ENCODE measurements around the gene TIGAR. TPM values are rescaled to one million over a fixed set of nuclear protein-coding genes. Genes with fewer than 3 reads are reported as not detected.

The TIGAR gene
- total and polyA plus RNA-seq, 2 of the 8 experiments (the other 6 are each of a cell fraction or from before 2014, with no cell fraction given): 3.8 to 26.4 TPM

DNA sequence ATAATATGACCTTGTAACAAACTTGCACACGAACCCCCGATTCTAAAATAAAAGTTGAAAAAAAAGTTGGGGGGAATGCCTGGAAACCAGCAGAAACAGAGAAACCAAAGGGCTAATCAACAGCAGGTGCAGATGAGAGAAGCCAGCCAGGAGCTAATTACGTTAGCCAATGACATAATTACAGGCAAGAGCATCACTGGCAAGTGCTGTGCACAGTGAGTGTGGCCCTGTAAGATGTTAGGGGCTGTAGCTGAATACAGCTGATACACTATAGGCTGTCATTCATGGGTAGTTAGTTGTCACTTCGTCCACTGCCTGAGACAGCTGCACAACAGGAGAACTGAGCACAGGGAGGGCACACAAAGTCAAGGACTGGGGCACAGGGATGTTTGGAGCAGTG is 65.8 kb downstream of the TIGAR start:
- Histone ChIP-seq H3K27me3 (replicated peaks in 1 of 4; ENCODE audit: control insufficient read depth in 3 of 4, extremely low read depth in 1 of 4, insufficient read depth in 3 of 4, low read length in 3 of 4) (no peaks in the 10 kb centered on the region), H2BK12ac (ENCODE audit: low read depth, low read length) (no peak overlapping the region), H3K56ac (replicated peaks; ENCODE audit: insufficient read length, low read depth, low read length) (no peak overlapping the region), H3K79me1 (ENCODE audit: low read depth, low read length) (no peaks in the 10 kb centered on the region), H2BK120ac (replicated peaks; ENCODE audit: low read depth, low read length) (no peak overlapping the region), H3K18ac (ENCODE audit: extremely low read depth, low read length) (no peak overlapping the region), H2BK15ac (ENCODE audit: low read length) (no peak overlapping the region; the same call in 1 of the 2 replicates), H3K27ac (ENCODE audit: low read depth, low read length) (no peak overlapping the region), H3K9ac (replicated peaks in 1 of 4; ENCODE audit: extremely low read depth in 1 of 4, low read depth in 3 of 4, low read length in 3 of 4) (peak overlapping the region in 1 of 4 experiments; percentile 18; a peak in 1 of 7 replicates), H2AFZ (ENCODE audit: low read length) (no peak overlapping the region), H3K36me3 (ENCODE audit: control insufficient read depth in 2 of 4, insufficient read depth in 4 of 4, low read length in 3 of 4) (no peaks in the 10 kb centered on the region), H4K8ac (ENCODE audit: extremely low read depth, insufficient read depth, low read length) (no peak overlapping the region), H3K23me2 (ENCODE audit: low read depth, low read length) (no peaks in the 10 kb centered on the region), H3K4ac (replicated peaks; ENCODE audit: insufficient read length, low read depth, low read length) (no peak overlapping the region), H4K5ac (ENCODE audit: insufficient read length, low read depth, low read length) (no peak overlapping the region), H4K20me1 (replicated peaks in 1 of 2; ENCODE audit: control insufficient read depth in 1 of 2, insufficient read depth in 2 of 2, low read length in 2 of 2) (no peaks in the 10 kb centered on the region), H2BK5ac (ENCODE audit: low read depth, low read length) (no peak overlapping the region), H2AK5ac (ENCODE audit: low read depth, low read length) (no peak overlapping the region), H3K4me2 (ENCODE audit: insufficient read depth in 1 of 2, low read depth in 2 of 2, low read length in 2 of 2) (no peak overlapping the region), H2BK20ac (ENCODE audit: low read length) (no peak overlapping the region), H3K23ac (ENCODE audit: insufficient read length) (no peak overlapping the region), H3K4me1 (replicated peaks in 1 of 4; ENCODE audit: control insufficient read depth in 3 of 4, insufficient read depth in 4 of 4, low read length in 3 of 4) (peaks cover 0 to 3% (median 0%) of the 10 kb centered on the region in 4 experiments; a peak in 2 of 7 replicates), H3K14ac (ENCODE audit: insufficient read length) (no peak overlapping the region), H3K9me3 (ENCODE audit: insufficient read depth in 2 of 2, low read depth in 1 of 2, low read length in 1 of 2) (no peaks in the 10 kb centered on the region), H4K91ac (replicated peaks; ENCODE audit: insufficient read length, low read length) (no peak overlapping the region), H3K4me3 (ENCODE audit: extremely low read depth in 1 of 4, insufficient read depth in 2 of 4, low read depth in 3 of 4, low read length in 4 of 4) (no peak overlapping the region), H3K79me2 (ENCODE audit: control insufficient read depth in 1 of 2, insufficient read depth in 2 of 2, low read length in 2 of 2) (no peaks in the 10 kb centered on the region)
- no peak for FAIRE-seq
- CTCF ChIA-PET (ENCODE audit: partially characterized antibody): interaction anchor here (1.0 kb wide), 1 partner anchor 201 kb away, joined by 3 read pairs; no protein-coding TSS in a partner anchor
- 84% methylated on average over 4 of the region's 4 CpGs; no CpG with 5 or more reads in 1 of the 2 experiments for WGBS, 2 experiments (ENCODE audit: extremely low coverage in 1 of 2, insufficient coverage in 1 of 2, insufficient read length in 1 of 2, insufficient replicate concordance in 2 of 2, low coverage in 1 of 2, low lambda C conversion rate in 2 of 2, missing lambda C conversion rate in 1 of 2)
- POLR2A ChIA-PET (ENCODE audit: partially characterized antibody): no interaction called here
- DNase-seq (ENCODE audit: low read depth in 1 of 2, low spot score in 2 of 2): peak in 1 of 2 experiments; percentile 24
- TF ChIP-seq MAFK (IDR thresholded peaks at IDR 0.05; ENCODE audit: low read depth, low read length): no peak
- TF ChIP-seq SIN3A (conservative IDR thresholded peaks at IDR 0.05 in 1 of 2, IDR thresholded peaks at IDR 0.05 in 1 of 2; ENCODE audit: low read depth in 1 of 2, low read length in 2 of 2): no peak
- no peak for TF ChIP-seq GTF2F1 (IDR thresholded peaks at IDR 0.05; ENCODE audit: borderline replicate concordance, low read depth, low read length)
- TF ChIP-seq CBX8 (IDR thresholded peaks at IDR 0.05; ENCODE audit: borderline replicate concordance, low read depth, low read length): no peak
- TF ChIP-seq NANOG (IDR thresholded peaks at IDR 0.05; ENCODE audit: insufficient read depth, low read depth, low read length, poor library complexity, severe bottlenecking): no peak
- TF ChIP-seq, protein P1, sequence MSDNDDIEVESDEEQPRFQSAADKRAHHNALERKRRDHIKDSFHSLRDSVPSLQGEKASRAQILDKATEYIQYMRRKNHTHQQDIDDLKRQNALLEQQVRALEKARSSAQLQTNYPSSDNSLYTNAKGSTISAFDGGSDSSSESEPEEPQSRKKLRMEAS (IDR thresholded peaks at IDR 0.05): no peak
- TF ChIP-seq, protein P2, sequence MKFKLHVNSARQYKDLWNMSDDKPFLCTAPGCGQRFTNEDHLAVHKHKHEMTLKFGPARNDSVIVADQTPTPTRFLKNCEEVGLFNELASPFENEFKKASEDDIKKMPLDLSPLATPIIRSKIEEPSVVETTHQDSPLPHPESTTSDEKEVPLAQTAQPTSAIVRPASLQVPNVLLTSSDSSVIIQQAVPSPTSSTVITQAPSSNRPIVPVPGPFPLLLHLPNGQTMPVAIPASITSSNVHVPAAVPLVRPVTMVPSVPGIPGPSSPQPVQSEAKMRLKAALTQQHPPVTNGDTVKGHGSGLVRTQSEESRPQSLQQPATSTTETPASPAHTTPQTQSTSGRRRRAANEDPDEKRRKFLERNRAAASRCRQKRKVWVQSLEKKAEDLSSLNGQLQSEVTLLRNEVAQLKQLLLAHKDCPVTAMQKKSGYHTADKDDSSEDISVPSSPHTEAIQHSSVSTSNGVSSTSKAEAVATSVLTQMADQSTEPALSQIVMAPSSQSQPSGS (IDR thresholded peaks at IDR 0.05; ENCODE audit: low read length): no peak
- TF ChIP-seq, protein P3, sequence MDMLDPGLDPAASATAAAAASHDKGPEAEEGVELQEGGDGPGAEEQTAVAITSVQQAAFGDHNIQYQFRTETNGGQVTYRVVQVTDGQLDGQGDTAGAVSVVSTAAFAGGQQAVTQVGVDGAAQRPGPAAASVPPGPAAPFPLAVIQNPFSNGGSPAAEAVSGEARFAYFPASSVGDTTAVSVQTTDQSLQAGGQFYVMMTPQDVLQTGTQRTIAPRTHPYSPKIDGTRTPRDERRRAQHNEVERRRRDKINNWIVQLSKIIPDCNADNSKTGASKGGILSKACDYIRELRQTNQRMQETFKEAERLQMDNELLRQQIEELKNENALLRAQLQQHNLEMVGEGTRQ (IDR thresholded peaks at IDR 0.05; ENCODE audit: low read length): no peak
- no peak for TF ChIP-seq TCF12 (IDR thresholded peaks at IDR 0.05; ENCODE audit: low read depth, low read length)
- no peak for TF ChIP-seq SIRT6 (IDR thresholded peaks at IDR 0.05; ENCODE audit: low read length)
